HepG2 (cell line): ENCODE measurements around the gene BLVRB. TPM values are rescaled to one million over a fixed set of nuclear protein-coding genes. Genes with fewer than 3 reads are reported as not detected.

ENCODE experiments used
- ASH2L ChIP-seq: fragments of 300-600, 200-600 bp; sonication (generic); IDR thresholded peaks from 2 replicates; pipeline ENCODE4 v1.7.0; 2017; ENCODE audit warnings: low read depth, mild to moderate bottlenecking, moderate library complexity, mixed read lengths, low read length; ENCODE audit not compliant: insufficient read length
- ATF1 ChIP-seq: IDR thresholded peaks from 2 replicates; pipeline ENCODE4 v1.6.1; 2016; ENCODE audit warnings: mild to moderate bottlenecking, control low read depth
- FOXO1 ChIP-seq: sonication (generic); formaldehyde crosslinking; IDR thresholded peaks from 2 replicates; pipeline ENCODE4 v1.4.0; 2020; ENCODE audit warnings: missing genetic modification reagents
- MED8 ChIP-seq: sonication (generic); formaldehyde crosslinking; IDR thresholded peaks from 2 replicates; pipeline ENCODE4 v1.8.1; 2023; ENCODE audit warnings: mild to moderate bottlenecking, missing genetic modification reagents; ENCODE audit not compliant: insufficient replicate concordance
- SIN3A ChIP-seq: IDR thresholded peaks from 2 replicates; pipeline ENCODE4 v1.6.1; 2011; ENCODE audit warnings: low read depth, mild to moderate bottlenecking, control low read depth, low read length, borderline replicate concordance
- TEAD3 ChIP-seq: optimal IDR thresholded peaks from 2 replicates; pipeline ENCODE3; 2016; ENCODE audit warnings: borderline replicate concordance
- ZNF12 ChIP-seq: sonication (generic); formaldehyde crosslinking; IDR thresholded peaks from 2 replicates; pipeline ENCODE4 v1.5.0; 2020; ENCODE audit warnings: missing genetic modification reagents
- ZNF619 ChIP-seq: sonication (generic); formaldehyde crosslinking; IDR thresholded peaks from 2 replicates; pipeline ENCODE4 v1.4.0; 2020; ENCODE audit warnings: mild to moderate bottlenecking, missing genetic modification reagents
- ZNF772 ChIP-seq: sonication (generic); formaldehyde crosslinking; IDR thresholded peaks from 2 replicates; pipeline ENCODE4 v1.5.0; 2020; ENCODE audit warnings: mild to moderate bottlenecking, missing genetic modification reagents
- polyA plus RNA-seq, 8 experiments: library from polyadenylated mRNA; depleted of rRNA in 3 of 8; stranded (reverse) in 7 of 8; unstranded in 1 of 8; fragments of >200 nt; fragmentation: Illumina TruSeq in 4 of 8; extraction: Trizol in 4 of 8; gene quantifications; 2 replicates each; pipeline versions ENCODE4 v1.2.1 to v1.2.3, GENCODE V29; 2011 to 2016; ENCODE audit warnings: low read depth in 4 of 8, missing spikeins in 1 of 8, mixed read lengths in 1 of 8; ENCODE audit not compliant: insufficient read depth in 1 of 8
- total RNA-seq, 5 experiments: library from RNA; depleted of rRNA; stranded (reverse); fragments of >200 nt; fragmentation: Illumina TruSeq; extraction: Trizol; gene quantifications; 2 replicates each; pipeline ENCODE4 v1.2.3, GENCODE V29; 2016; ENCODE audit warnings: low read depth in 1 of 5
- TF ChIP-seq, protein P1 (sequence below): sonication (generic); formaldehyde crosslinking; IDR thresholded peaks from 2 replicates; pipeline ENCODE4 v1.4.0; 2020; ENCODE audit warnings: missing genetic modification reagents
- TF ChIP-seq, protein P2 (sequence below): sonication (generic); formaldehyde crosslinking; IDR thresholded peaks from 2 replicates; pipeline ENCODE4 v1.5.1; 2020; ENCODE audit warnings: mild to moderate bottlenecking, missing genetic modification reagents, borderline replicate concordance
- TF ChIP-seq, protein P3 (sequence below): sonication (generic); formaldehyde crosslinking; IDR thresholded peaks from 2 replicates; pipeline ENCODE4 v1.5.1; 2020; ENCODE audit warnings: mild to moderate bottlenecking, missing genetic modification reagents, moderate library complexity
- TF ChIP-seq, protein P4 (sequence below): sonication (generic); formaldehyde crosslinking; IDR thresholded peaks from 2 replicates; pipeline ENCODE4 v1.5.1; 2020; ENCODE audit warnings: mild to moderate bottlenecking, missing genetic modification reagents, moderate library complexity

Gene BLVRB
- total and polyA plus RNA-seq, 2 of the 13 experiments (the other 11 are each of a cell fraction or from before 2014, with no cell fraction given) = 25.9 to 51.4 TPM

DNA sequence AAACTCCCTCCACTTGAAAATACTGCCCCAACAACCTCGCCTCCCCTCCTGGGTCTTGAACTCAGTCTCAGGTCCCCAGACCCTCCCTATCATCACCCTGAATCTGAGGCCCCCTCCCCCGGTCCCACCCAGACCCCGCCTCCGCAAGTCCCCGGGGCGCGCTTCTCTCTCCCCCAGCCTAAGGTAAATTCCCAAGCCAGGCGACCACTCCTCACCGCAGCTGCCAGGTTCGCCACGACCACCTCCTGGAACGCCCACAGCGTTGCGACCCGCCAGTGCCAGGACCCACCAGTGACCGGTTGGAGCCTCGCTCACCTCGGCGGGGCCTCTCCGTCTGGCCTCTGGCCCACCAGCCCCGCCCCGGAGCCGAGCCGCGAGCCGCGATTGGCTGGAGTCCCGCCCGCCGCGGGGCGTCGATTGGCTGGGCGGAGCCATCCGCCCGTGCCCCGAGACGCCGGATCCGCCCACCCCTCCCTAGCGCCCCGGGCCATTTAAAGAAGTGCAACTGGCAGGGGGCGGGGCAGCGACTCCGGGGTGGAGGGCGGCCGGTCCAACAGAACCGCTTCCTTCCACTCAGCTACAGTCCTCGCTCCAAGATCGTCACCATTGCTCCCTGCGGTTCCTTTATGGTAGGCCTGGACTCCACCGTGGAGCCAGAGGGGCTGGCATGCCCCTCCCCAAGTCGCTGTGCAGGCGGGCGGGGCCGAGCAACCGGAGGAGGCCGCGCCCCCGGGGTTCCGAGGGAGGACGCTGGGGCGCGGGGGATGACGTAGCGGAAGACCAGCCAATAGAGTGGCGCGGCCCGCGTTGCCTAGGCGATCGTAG is 21.3 kb downstream of the BLVRB start, which contains the start of gene SERTAD3 (continued):
- TF ChIP-seq ZNF772 (CRISPR knock-in tag) (no peak), ATF1 (CRISPR knock-in tag) (peak; percentile 86; the same call in 1 of the 2 replicates), ZNF12 (CRISPR knock-in tag) (no peak), TEAD3 (CRISPR knock-in tag) (peak; percentile 18), FOXO1 (CRISPR knock-in tag) (no peak), MED8 (CRISPR knock-in tag) (peak; percentile 65), ZNF619 (CRISPR knock-in tag) (0 out of 2 replicates have a peak, but pooled peaks have one; percentile 33), ASH2L (peak; percentile 79), SIN3A (peak; percentile 79; the same call in 1 of the 2 replicates)
- TF ChIP-seq, protein P1, sequence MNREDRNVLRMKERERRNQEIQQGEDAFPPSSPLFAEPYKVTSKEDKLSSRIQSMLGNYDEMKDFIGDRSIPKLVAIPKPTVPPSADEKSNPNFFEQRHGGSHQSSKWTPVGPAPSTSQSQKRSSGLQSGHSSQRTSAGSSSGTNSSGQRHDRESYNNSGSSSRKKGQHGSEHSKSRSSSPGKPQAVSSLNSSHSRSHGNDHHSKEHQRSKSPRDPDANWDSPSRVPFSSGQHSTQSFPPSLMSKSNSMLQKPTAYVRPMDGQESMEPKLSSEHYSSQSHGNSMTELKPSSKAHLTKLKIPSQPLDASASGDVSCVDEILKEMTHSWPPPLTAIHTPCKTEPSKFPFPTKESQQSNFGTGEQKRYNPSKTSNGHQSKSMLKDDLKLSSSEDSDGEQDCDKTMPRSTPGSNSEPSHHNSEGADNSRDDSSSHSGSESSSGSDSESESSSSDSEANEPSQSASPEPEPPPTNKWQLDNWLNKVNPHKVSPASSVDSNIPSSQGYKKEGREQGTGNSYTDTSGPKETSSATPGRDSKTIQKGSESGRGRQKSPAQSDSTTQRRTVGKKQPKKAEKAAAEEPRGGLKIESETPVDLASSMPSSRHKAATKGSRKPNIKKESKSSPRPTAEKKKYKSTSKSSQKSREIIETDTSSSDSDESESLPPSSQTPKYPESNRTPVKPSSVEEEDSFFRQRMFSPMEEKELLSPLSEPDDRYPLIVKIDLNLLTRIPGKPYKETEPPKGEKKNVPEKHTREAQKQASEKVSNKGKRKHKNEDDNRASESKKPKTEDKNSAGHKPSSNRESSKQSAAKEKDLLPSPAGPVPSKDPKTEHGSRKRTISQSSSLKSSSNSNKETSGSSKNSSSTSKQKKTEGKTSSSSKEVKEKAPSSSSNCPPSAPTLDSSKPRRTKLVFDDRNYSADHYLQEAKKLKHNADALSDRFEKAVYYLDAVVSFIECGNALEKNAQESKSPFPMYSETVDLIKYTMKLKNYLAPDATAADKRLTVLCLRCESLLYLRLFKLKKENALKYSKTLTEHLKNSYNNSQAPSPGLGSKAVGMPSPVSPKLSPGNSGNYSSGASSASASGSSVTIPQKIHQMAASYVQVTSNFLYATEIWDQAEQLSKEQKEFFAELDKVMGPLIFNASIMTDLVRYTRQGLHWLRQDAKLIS (CRISPR knock-in tag) = no peak; the same call in 1 of the 2 replicates
- TF ChIP-seq, protein P2, sequence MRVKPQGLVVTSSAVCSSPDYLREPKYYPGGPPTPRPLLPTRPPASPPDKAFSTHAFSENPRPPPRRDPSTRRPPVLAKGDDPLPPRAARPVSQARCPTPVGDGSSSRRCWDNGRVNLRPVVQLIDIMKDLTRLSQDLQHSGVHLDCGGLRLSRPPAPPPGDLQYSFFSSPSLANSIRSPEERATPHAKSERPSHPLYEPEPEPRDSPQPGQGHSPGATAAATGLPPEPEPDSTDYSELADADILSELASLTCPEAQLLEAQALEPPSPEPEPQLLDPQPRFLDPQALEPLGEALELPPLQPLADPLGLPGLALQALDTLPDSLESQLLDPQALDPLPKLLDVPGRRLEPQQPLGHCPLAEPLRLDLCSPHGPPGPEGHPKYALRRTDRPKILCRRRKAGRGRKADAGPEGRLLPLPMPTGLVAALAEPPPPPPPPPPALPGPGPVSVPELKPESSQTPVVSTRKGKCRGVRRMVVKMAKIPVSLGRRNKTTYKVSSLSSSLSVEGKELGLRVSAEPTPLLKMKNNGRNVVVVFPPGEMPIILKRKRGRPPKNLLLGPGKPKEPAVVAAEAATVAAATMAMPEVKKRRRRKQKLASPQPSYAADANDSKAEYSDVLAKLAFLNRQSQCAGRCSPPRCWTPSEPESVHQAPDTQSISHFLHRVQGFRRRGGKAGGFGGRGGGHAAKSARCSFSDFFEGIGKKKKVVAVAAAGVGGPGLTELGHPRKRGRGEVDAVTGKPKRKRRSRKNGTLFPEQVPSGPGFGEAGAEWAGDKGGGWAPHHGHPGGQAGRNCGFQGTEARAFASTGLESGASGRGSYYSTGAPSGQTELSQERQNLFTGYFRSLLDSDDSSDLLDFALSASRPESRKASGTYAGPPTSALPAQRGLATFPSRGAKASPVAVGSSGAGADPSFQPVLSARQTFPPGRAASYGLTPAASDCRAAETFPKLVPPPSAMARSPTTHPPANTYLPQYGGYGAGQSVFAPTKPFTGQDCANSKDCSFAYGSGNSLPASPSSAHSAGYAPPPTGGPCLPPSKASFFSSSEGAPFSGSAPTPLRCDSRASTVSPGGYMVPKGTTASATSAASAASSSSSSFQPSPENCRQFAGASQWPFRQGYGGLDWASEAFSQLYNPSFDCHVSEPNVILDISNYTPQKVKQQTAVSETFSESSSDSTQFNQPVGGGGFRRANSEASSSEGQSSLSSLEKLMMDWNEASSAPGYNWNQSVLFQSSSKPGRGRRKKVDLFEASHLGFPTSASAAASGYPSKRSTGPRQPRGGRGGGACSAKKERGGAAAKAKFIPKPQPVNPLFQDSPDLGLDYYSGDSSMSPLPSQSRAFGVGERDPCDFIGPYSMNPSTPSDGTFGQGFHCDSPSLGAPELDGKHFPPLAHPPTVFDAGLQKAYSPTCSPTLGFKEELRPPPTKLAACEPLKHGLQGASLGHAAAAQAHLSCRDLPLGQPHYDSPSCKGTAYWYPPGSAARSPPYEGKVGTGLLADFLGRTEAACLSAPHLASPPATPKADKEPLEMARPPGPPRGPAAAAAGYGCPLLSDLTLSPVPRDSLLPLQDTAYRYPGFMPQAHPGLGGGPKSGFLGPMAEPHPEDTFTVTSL (CRISPR knock-in tag) = no peak
- TF ChIP-seq, protein P3, sequence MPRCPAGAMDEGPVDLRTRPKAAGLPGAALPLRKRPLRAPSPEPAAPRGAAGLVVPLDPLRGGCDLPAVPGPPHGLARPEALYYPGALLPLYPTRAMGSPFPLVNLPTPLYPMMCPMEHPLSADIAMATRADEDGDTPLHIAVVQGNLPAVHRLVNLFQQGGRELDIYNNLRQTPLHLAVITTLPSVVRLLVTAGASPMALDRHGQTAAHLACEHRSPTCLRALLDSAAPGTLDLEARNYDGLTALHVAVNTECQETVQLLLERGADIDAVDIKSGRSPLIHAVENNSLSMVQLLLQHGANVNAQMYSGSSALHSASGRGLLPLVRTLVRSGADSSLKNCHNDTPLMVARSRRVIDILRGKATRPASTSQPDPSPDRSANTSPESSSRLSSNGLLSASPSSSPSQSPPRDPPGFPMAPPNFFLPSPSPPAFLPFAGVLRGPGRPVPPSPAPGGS = peak; percentile 82
- TF ChIP-seq, protein P4, sequence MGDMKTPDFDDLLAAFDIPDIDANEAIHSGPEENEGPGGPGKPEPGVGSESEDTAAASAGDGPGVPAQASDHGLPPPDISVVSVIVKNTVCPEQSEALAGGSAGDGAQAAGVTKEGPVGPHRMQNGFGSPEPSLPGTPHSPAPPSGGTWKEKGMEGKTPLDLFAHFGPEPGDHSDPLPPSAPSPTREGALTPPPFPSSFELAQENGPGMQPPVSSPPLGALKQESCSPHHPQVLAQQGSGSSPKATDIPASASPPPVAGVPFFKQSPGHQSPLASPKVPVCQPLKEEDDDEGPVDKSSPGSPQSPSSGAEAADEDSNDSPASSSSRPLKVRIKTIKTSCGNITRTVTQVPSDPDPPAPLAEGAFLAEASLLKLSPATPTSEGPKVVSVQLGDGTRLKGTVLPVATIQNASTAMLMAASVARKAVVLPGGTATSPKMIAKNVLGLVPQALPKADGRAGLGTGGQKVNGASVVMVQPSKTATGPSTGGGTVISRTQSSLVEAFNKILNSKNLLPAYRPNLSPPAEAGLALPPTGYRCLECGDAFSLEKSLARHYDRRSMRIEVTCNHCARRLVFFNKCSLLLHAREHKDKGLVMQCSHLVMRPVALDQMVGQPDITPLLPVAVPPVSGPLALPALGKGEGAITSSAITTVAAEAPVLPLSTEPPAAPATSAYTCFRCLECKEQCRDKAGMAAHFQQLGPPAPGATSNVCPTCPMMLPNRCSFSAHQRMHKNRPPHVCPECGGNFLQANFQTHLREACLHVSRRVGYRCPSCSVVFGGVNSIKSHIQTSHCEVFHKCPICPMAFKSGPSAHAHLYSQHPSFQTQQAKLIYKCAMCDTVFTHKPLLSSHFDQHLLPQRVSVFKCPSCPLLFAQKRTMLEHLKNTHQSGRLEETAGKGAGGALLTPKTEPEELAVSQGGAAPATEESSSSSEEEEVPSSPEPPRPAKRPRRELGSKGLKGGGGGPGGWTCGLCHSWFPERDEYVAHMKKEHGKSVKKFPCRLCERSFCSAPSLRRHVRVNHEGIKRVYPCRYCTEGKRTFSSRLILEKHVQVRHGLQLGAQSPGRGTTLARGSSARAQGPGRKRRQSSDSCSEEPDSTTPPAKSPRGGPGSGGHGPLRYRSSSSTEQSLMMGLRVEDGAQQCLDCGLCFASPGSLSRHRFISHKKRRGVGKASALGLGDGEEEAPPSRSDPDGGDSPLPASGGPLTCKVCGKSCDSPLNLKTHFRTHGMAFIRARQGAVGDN (CRISPR knock-in tag) = peak; percentile 73
